Measurements from ENCODE around the gene MED27.

DNA sequence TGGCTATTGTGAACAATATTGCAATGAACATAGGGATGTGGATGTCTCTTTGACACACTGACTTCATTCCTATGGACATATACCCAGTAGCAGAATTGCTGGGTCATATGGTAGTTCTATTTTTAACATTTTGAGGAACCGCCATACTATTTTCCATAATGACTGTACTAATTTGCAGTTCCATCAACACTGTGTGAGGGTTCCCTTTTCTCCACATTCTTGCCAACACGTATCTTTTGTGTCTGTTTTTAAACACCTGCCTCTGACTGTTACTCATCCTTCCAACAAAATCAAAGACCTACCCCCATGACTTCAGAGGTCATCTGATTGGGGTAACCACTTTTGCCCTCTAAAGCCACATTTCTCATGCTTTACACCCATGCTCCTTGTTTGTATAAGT is 133.5 kb downstream of the MED27 start:
- TF ChIP-seq, protein P1, sequence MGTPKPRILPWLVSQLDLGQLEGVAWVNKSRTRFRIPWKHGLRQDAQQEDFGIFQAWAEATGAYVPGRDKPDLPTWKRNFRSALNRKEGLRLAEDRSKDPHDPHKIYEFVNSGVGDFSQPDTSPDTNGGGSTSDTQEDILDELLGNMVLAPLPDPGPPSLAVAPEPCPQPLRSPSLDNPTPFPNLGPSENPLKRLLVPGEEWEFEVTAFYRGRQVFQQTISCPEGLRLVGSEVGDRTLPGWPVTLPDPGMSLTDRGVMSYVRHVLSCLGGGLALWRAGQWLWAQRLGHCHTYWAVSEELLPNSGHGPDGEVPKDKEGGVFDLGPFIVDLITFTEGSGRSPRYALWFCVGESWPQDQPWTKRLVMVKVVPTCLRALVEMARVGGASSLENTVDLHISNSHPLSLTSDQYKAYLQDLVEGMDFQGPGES (IDR thresholded peaks at IDR 0.05): no peak
- TF ChIP-seq, protein P2, sequence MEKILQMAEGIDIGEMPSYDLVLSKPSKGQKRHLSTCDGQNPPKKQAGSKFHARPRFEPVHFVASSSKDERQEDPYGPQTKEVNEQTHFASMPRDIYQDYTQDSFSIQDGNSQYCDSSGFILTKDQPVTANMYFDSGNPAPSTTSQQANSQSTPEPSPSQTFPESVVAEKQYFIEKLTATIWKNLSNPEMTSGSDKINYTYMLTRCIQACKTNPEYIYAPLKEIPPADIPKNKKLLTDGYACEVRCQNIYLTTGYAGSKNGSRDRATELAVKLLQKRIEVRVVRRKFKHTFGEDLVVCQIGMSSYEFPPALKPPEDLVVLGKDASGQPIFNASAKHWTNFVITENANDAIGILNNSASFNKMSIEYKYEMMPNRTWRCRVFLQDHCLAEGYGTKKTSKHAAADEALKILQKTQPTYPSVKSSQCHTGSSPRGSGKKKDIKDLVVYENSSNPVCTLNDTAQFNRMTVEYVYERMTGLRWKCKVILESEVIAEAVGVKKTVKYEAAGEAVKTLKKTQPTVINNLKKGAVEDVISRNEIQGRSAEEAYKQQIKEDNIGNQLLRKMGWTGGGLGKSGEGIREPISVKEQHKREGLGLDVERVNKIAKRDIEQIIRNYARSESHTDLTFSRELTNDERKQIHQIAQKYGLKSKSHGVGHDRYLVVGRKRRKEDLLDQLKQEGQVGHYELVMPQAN (conservative IDR thresholded peaks at IDR 0.05): no peak
- no peak for TF ChIP-seq ESRRA (IDR thresholded peaks at IDR 0.05; ENCODE audit: low read length)
- TF ChIP-seq, protein P3, sequence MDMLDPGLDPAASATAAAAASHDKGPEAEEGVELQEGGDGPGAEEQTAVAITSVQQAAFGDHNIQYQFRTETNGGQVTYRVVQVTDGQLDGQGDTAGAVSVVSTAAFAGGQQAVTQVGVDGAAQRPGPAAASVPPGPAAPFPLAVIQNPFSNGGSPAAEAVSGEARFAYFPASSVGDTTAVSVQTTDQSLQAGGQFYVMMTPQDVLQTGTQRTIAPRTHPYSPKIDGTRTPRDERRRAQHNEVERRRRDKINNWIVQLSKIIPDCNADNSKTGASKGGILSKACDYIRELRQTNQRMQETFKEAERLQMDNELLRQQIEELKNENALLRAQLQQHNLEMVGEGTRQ (IDR thresholded peaks at IDR 0.05; ENCODE audit: borderline replicate concordance, low read depth, low read length): no peak
- no peak for TF ChIP-seq JUNB (IDR thresholded peaks at IDR 0.05)
- TF ChIP-seq TAF1 (IDR thresholded peaks at IDR 0.05; ENCODE audit: borderline replicate concordance, low read depth, low read length): no peak
- no peak for TF ChIP-seq YY1 (IDR thresholded peaks at IDR 0.05; ENCODE audit: low read depth, low read length)
- no peak for TF ChIP-seq DPF2 (IDR thresholded peaks at IDR 0.05)
- no peak for TF ChIP-seq EED (IDR thresholded peaks at IDR 0.05; ENCODE audit: low read depth)
- no peak for TF ChIP-seq CBFB (IDR thresholded peaks at IDR 0.05; ENCODE audit: low read depth)
- TF ChIP-seq IKZF1 (conservative IDR thresholded peaks at IDR 0.05): no peak
- TF ChIP-seq POLR2A (IDR thresholded peaks at IDR 0.05; ENCODE audit: low read depth, low read length): no peak
